ENCODE measurements around the gene PDK1. TPM values are rescaled to one million over a fixed set of nuclear protein-coding genes. Genes with fewer than 3 reads are reported as not detected.

PDK1 gene
- total RNA-seq, 2 experiments from 2014 or later, result 30.0 to 31.1 TPM

DNA sequence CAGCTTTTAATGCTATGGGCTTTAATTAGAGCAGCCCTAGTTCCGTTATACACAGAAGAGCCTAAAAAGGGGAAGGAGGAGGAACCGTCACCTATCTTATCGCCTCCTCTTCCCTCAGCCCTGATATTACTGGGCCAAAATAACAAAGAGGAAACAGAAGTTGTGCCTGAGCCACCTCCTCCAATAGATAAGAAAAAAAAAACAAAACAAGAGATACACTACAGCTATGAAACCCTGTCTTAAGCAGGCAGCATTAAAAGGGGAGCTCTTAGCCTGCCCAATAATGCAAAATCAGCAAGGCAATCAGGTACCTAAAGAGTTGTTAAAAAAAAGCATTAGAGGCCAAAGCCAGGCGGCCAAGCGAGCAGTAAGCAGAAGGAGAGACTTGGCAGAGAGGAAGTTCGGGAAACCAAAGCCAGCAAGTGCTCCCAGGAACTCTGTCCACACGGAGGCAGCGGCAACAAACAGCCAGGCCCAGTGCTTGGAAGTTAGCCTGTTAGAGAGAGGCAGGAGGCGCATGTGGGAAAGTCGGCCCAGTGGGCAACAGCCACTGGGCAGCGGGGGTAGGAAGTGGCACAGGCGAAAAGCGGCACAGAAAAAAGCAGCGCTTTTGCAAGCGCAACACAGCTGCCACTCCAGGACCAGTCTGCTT lies 41.8 kb upstream of the PDK1 start:
- ChIA-PET POLR2A (interaction anchor here (5.0 kb wide), 1 partner anchor 17 kb away, joined by 23 read pairs; no protein-coding TSS in a partner anchor), CTCF (no interaction called here)
- peaks cover 10% of the 10 kb centered on the region for H3K4me1 ChIP-seq (ENCODE audit: insufficient read depth, low read length)
- DNase-seq (no peak), ATAC-seq (ENCODE audit: poor library complexity) (no peak)
- H3K4me1 Mint-ChIP-seq (ENCODE audit: low read depth), result peaks cover 24% of the 10 kb centered on the region
- H3K36me3 ChIP-seq (ENCODE audit: insufficient read depth, low read length), result no peaks in the 10 kb centered on the region
- intact Hi-C loops (cut with DNase I, micrococcal nuclease), result loop anchor here in 1 of 2 experiments (1.0 kb wide), 1 partner anchor 13 kb away; no protein-coding TSS in a partner anchor
- no peak for TF ChIP-seq CTCF (IDR thresholded peaks at IDR 0.05)
- peaks cover 19 to 23% of the 10 kb centered on the region in 2 experiments for H3K9me3 ChIP-seq (ENCODE audit: control insufficient read depth in 1 of 2, insufficient read depth in 1 of 2, low read length in 2 of 2)
- no peak overlapping the region for H3K27ac Mint-ChIP-seq
- no peak overlapping the region for H3K27ac ChIP-seq (ENCODE audit: low read depth in 1 of 2, low read length in 2 of 2)
- no peaks in the 10 kb centered on the region for H3K27me3 ChIP-seq (ENCODE audit: control insufficient read depth in 1 of 2, insufficient read depth in 2 of 2, low read length in 2 of 2)
- H3K4me3 ChIP-seq (ENCODE audit: low read length), result no peak overlapping the region
- H3K36me3 Mint-ChIP-seq (ENCODE audit: low read depth), result peaks cover 41% of the 10 kb centered on the region
- H3K27me3 Mint-ChIP-seq, result no peaks in the 10 kb centered on the region
- H3K9me3 Mint-ChIP-seq, result no peaks in the 10 kb centered on the region
- no peak overlapping the region for H3K4me3 Mint-ChIP-seq

- Mint-ChIP-seq H3K27me3 (no peaks in the 10 kb centered on the region), H3K9me3 (peaks cover 7% of the 10 kb centered on the region), H3K27ac (no peak overlapping the region), H3K4me3 (no peak overlapping the region), H3K4me1 (ENCODE audit: low read depth) (peaks cover 5% of the 10 kb centered on the region), H3K36me3 (ENCODE audit: low read depth) (peaks cover 46% of the 10 kb centered on the region)
- no peak overlapping the region for H3K4me3 ChIP-seq (ENCODE audit: low read length)
- H3K9me3 ChIP-seq (ENCODE audit: control insufficient read depth in 1 of 2, insufficient read depth in 1 of 2, low read length in 2 of 2), result peaks cover 19 to 36% of the 10 kb centered on the region in 2 experiments
- ChIA-PET CTCF (interaction anchor here (0.6 to 0.8 kb wide), 2 partner anchors 17 to 75 kb away, joined by 3 read pairs; no protein-coding TSS in a partner anchor), POLR2A (no interaction called here)
- H3K27me3 ChIP-seq (ENCODE audit: control insufficient read depth in 1 of 2, insufficient read depth in 2 of 2, low read length in 2 of 2), result no peaks in the 10 kb centered on the region
- peaks cover 4% of the 10 kb centered on the region for H3K4me1 ChIP-seq (ENCODE audit: insufficient read depth, low read length)
- no peak for TF ChIP-seq CTCF (IDR thresholded peaks at IDR 0.05)
- ATAC-seq (ENCODE audit: poor library complexity) (no peak), DNase-seq (peak in 1 of 14 experiments; percentile 29)
- intact Hi-C loops (cut with DNase I, micrococcal nuclease), result no loop called here
- H3K36me3 ChIP-seq (ENCODE audit: insufficient read depth, low read length), result no peaks in the 10 kb centered on the region
- no peak overlapping the region for H3K27ac ChIP-seq (ENCODE audit: low read depth in 1 of 2, low read length in 2 of 2)
Observed at GRCh38 chr2:172516299-172516698, 39.6 kb upstream of the PDK1 start.

DNA sequence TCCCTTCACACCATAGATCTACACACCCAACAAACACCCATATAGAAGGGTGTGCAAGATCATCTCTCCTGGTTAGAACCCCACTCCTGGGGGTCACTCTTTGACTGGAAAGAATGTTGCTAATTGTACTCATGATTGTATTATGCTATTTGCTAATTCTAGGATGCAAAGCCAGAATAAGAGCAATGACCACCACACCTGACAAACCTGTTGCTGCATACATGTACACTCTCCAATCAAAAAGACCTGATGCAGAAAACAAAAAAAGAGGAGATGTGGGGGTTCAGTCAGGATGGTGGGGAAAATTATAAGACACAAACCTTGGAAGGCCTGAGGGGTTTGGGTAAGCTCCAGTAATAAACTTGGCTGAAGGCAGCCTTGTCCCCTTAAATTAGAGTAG lies 36.9 kb upstream of the PDK1 start:
- peaks cover 7% of the 10 kb centered on the region for H3K9me3 Mint-ChIP-seq
- Histone ChIP-seq H3K36me3 (ENCODE audit: insufficient read depth, low read length) (no peaks in the 10 kb centered on the region), H3K9me3 (ENCODE audit: control insufficient read depth in 1 of 2, insufficient read depth in 1 of 2, low read length in 2 of 2) (peaks cover 5 to 14% of the 10 kb centered on the region in 2 experiments), H3K4me3 (ENCODE audit: low read length) (no peak overlapping the region), H3K27ac (ENCODE audit: low read depth in 1 of 2, low read length in 2 of 2) (no peak overlapping the region), H3K27me3 (ENCODE audit: control insufficient read depth in 1 of 2, insufficient read depth in 2 of 2, low read length in 2 of 2) (no peaks in the 10 kb centered on the region), H3K4me1 (ENCODE audit: insufficient read depth, low read length) (no peaks in the 10 kb centered on the region)
- no peaks in the 10 kb centered on the region for H3K4me1 Mint-ChIP-seq (ENCODE audit: low read depth)
- H3K27ac Mint-ChIP-seq, result no peak overlapping the region
- TF ChIP-seq CTCF (IDR thresholded peaks at IDR 0.05), result no peak
- CTCF ChIA-PET, result no interaction called here
- no peaks in the 10 kb centered on the region for H3K27me3 Mint-ChIP-seq
- ATAC-seq (ENCODE audit: poor library complexity) (no peak), DNase-seq (no peak)
- POLR2A ChIA-PET, result interaction anchor here (0.7 kb wide), 1 partner anchor 425 kb away, joined by 3 read pairs; no protein-coding TSS in a partner anchor
- no peak overlapping the region for H3K4me3 Mint-ChIP-seq
- intact Hi-C loops (cut with DNase I, micrococcal nuclease), result no loop called here
- peaks cover 43% of the 10 kb centered on the region for H3K36me3 Mint-ChIP-seq (ENCODE audit: low read depth)

All from CD4-positive, alpha-beta T cell (primary cell).